DMS53 treated with DMSO at 0.1 percent for 48 hours (cell line): ENCODE results near the gene PTH1R.

Source experiments
- DNase-seq: peaks from one replicate; lab custom pipeline; 2025; ENCODE audit not compliant: unreplicated experiment; lab: John Stamatoyannopoulos, UW

The PTH1R gene

DNA sequence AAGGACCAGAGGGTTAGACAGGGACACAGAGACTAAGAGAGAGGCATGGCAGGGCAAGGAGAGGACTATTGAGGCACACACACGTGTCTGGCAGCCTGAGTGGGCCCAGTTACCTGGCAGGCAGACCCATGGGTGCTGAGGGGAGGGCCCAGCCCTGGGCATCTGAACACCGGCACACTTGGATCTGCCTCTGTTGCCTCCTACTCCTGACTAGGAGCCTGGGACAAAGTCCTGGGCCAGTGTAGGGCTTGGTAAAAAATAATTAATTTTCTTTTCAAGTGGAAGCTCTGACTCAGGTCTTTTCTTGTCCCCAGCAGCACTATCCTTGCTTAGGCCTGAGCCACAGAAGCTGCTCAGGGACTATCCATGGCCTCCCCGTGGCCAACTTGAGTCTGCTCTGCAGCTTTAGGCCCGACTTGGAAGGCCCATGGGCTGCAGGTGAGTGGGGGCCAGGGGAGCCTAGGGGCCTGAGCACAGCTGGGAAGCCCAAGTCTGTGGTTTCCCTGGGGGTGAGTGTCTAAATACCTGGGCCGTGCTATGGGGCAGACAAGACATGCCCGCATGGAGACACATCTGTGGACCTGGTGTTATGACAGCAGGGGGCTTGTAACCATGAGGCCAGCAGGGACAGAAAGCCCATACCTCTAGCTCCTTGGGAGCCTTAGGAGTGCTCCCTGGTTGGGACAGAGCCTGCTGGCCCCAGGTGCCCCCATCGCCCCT lies at the start of gene PTH1R:
Gene PTH1R (plus strand): TSS at position 316 of the 720 bp plus-strand sequence. CDS start 5,839 bp downstream, outside the sequence.
- DNase-seq: no peak

DNA sequence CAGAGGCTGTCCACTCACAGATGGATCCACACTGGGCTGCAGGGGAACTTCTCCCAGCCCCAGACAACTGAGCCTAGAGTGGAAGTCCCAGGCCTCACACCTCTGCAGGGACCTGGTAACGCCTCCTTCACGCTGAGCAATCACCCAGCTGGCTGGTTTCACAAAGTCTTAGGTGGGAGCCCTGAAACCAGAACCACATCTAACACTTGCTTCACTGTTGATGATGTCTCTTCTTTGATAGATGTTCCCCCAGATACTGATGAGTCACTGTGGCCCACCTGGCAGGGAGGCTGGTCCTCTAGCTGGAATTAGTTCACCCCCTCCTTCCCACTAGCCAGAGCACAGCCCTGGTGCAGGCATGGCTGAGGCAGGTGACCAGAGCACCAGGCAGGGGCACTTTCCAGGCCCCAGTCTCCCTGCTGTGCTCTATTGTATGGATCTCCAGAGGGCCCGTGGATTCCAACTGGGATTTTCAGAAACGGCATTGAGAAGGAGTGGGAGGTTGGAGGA lies 47.8 kb upstream of the PTH1R start:
- no peak for DNase-seq

DNA sequence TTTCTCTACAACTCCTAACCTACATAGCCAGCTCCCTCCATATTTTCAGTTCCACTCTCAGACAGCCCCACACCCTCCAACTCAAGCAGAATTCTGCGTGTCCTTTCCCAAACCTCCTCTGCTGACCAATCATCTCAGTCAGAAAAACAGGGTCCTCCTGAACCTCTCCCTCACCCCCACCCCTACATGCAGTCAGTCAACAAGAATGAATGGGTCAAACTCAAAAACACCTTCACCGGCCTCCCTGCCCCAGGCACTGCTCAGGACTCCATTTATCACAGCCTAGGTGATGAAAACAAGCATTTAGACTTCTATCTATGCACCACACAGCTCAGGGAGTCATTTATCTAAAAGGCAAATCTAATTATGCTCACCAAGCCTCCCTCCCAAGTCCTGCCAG lies 46.7 kb upstream of the PTH1R start:
- no peak for DNase-seq

DNA sequence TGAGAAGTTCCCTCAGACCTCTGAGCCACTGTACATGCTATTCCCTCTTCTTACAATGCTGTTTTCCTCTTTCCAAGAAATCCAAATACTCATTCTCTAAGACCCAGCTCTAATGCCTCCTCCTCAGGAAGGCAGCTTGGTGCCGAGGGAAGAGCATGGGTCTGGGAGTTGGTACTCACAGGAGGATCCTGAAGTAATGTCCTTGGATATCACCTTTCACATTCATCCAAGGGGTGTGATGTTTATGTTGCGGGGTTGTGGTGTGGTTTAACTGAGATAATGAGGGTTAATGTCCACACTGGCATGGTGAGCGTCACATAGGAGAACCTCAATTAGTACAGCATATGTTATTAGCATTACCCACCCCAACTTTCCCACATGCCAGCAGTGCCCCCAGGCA lies 46.2 kb upstream of the PTH1R start:
- no peak for DNase-seq

DNA sequence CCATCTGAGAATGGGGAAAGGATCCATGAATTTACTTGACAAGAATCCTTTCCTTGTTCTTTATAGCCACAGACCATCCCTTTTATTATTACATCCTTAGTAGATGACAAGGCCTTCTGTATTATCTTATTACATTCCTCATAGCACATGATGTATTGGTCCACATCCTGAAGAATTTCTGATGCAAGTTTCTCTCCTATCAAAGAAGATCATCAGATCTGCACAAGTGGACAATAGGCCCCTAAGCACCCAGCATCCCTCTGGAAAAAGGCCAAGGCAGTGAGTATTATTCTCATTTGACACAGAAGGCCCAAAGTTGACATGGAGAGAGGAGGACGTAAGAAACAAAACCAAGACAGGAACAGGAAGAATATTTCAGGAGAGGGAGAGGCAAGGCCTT lies 45.7 kb upstream of the PTH1R start:
- no peak for DNase-seq

DNA sequence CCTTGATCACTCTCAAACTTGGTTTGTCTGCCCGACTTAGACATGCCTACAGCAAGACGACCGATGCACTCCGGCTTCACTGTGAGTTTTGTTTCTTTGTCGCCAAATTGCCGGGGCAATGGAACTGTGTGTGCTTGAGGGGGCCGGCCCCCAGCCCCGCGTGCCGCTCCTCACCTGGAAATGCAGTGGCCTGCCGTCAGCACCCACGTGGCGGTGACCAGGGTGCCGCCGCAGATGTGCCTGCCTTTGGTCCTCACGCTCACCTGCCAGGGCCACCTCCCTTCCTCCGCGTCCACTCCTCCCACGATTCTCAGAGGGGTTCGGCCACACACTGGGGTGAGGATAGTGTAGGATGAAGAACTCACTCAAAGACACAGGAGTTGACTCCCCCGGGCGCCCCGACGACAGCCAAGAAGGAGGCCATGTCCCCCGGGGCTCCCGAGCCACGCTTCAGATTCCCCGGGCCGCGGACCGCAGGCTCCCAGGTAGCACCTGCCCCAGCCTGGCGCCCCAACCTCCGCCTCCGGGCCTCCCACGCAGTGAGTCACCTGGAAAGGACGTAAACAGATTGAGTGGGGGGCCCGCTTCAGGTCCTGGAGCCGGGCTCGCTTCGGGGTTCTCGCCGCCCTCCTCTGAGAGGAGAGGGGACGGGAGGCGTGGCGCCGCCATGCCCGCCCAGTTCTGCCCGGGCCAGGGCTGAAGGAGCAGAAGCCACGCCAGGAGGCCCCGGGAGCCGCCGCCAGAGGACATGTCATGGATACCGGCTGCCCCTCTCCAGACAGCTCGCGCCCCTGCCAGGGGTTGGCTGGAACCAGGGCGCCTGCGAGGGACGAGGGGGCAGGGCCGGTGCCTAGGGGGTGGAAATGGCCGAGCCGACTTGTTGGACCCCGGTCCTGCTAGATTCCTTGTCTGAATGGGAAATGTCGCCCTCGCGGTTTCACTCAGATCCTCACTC lies 43.9 kb upstream of the PTH1R start:
- DNase-seq: no peak

DNA sequence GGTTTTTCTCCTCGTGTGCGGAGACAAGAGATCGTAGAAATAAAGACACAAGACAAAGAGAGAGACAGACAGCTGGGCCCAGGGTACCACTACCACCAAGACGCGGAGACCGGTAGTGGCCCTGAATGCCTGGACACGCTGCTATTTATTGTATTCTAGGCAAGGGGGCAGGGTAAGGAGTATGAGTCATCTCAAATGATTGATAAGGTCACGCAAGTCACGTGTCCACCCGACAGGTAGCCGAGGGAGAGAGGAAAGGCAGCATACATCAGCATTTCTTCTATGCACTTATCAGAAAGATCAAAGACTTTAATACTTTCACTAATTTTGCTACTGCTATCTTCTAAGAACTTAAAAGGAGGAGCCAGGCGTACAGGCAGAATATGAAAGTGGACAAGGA lies 42.5 kb upstream of the PTH1R start:
- no peak for DNase-seq

DNA sequence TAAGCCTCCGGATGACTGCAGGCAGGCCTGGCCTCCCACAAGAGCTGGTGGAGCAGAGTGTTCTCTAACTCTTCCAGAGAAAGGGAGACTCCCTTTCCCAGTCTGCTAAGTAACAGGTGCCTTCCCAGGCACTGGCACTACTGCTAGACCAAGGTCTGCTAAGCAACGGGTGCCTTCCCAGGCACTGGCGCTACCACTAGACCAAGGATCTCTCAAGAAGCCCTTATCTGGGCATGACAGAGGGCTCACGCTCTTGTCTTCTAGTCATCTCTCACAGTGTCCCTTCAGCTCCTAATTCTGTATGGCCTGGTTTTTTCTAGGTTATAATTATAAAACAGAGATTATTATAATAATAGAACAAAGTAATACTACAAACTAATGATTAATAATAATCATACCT lies 42.0 kb upstream of the PTH1R start:
- no peak for DNase-seq

DNA sequence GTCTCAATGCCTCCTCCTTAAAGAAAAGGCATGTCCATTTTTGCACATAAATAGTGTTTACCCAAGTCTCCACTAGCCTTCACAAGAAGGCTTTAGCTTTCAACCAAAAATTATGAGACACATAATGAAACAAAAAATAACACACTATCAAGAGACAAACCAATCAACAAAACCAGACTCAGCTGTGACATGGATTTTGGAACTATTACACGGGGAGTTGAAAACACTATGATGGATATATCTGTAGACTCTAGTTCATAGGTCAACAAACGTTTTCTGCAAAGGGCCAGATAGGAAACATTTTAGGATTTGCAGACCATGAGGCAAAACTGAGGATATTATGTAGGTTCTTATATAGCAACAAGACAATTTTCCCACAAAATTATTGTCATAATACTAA lies 39.2 kb upstream of the PTH1R start:
- DNase-seq: no peak

DNA sequence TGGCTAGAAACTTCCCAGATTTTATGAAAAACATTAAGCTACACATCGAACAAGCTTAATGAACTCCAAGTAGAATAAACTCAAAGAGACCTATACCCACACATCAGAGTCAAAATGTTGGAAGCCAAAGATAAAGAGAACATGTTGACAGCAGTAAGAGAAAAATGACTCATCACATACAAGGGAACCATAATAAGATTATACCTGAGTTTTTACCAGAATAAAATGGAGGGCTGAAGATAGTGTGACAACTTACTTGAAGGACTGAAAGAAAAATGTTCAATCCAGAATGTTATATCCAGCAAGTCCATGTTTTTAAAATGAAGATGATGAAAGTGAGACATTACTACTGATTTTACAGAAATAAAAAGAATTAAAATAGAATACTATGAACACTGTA lies 37.0 kb upstream of the PTH1R start:
- no peak for DNase-seq

DNA sequence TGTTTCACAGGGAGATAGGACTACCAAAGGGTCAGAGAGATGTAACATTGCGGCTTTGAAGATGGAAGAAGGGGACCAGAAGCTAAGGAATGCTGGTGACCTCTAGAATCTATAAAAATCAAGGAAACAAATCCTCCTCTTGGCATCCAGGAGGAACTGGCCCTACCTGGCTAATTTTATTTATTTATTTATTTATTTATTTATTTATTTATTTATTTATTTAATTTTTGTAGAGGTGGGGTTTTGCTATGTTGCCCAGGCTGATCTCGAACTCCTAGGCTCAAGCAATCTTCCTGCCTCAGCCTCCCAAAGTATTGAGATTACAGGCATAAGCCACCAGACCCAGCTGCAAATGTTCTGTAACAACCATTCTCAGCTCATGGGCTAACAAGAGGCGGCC lies 34.0 kb upstream of the PTH1R start:
- DNase-seq: no peak

DNA sequence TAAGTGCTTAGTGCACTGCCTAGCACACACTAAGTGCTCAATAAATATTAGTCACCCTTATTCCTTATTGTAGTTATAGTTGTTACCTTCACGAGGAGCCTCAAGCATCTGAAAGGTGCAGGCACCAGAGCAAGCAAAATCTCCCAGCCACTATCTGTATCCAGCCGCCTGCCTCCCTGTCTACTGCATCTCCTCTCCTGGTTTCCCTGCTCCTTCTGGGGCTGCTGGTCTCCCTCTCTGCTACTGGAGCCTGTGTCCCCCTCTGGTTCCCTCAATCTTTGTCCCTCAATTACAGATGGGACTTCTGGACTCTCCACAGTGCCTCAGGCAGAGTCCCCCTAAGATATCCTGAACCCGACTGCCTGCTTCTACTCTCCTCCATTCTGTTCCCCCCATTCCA lies 33.1 kb upstream of the PTH1R start:
- DNase-seq: no peak

DNA sequence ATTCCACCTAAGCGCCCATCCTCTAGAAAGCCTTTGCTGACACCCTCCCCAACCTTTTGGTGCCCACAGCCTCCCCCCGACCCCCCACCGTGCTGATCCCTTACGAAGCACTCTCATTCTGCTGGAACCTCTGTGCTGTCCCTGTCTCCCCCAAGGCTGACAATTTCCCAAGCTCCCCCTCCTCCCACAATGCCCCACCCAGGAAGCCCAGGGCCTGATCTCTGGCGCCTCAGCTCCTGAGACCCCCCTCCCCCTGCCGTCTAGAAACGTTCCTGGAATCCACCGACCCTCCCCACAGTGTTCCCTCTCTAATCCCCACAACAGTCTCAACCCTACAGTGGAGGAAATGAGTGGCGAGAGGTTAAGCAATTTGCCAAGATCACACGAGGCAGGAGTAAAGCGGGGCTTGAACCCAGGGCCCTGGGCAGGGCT lies 32.6 kb upstream of the PTH1R start:
- DNase-seq: no peak

DNA sequence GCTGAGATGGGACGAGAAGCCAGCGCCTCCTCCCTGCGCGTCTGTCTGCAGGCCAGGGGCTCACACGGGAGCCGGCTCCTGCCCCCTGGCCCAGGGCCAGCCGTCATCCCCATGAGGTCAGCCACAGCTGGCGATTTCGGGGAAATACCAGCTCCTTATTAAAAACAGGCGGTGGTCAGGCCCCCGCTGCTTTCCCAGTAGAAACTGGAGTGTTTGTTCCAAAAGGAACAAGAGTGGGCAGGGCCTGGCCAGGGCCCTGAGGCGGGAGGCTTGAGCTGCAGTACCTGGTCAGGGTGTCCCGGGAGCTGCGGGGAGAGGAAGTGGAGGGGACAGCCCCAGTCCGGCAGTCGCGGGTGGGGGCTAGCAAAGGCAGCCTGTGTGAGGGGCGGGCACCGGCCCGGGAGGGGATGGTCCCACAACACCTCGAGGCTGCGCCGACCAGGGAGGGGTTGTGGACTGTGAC lies 32.1 kb upstream of the PTH1R start:
- peak; percentile 9 for DNase-seq

DNA sequence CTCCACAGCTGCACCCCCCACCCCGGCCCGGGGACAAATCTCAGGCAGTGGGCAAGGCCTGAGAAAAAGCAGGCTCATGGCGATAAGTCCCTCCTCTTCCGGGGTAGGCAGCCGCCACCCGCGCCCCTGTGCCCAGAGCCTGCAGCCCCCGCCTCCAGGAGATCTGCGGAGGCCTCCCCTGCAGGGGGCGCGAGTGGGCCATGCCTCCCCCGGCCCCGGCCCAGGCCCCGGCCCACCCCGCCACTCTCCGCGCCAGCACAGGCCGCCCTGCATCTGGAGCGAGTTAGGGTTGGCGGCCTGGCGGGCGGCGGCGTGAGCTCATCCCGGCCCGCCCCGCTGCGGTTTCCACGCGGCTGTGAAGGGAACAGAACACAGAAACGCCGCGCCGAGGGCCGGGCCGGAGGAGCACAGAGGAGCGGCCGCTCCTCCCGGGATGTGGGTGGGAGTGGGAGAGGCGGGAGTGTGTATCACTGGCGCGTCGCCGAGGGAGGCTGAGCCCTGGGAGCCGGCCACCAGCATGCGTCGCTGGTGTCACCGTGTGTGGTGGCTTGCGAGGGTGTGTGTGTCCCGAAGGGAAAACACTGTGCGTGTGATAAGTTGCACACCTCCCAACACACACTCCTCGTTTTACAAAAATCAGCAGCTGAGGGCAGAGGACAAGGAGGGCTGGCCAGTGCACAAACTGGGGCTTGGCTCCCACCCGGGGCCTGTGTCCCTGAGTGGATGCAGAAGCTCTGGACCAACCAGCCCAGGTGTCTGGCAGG lies 31.5 kb upstream of the PTH1R start:
- DNase-seq: peak; percentile 3

DNA sequence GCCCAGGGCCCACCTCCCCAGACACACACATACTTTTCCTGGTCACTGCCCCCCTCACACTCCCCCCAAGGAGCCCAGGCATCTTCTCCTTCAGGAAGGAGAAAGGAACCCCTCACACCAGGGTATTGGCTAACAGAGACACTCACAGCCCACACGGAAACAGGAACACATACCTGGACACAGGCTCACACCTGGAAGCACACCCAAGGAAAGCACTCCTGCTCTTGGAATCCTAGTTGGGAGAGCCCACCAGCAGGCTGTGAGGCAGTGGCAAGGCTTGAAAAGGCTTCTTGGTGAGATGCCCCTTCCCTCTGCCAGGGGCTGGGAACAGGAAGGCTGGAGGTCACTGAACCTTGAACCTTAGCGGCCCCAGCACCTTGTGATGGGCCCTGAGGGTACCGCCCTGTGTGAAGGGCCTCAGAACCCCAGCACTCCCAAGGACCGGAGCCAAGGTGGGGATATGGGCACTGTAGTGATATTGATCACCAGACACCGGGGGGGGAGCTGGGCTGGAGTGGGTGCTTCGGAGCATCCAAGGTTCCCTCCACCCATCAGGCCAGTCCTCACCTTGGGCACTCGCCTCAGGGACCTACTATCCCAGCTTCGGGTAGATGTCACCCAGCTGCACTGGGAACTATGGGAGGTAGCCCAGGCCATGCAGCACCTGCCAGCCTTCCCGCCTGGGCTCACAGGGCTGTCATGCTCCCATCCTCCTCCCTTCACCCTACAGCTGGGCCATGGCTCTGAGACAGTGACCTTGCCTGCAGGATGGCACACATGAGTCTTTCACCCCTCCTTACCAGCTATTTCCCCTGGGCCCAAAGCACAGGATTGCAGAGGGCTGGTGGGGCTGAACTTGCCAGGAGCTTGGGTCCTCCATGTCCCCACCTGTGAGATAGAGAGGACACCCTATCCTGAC lies 30.6 kb upstream of the PTH1R start:
- DNase-seq: no peak

DNA sequence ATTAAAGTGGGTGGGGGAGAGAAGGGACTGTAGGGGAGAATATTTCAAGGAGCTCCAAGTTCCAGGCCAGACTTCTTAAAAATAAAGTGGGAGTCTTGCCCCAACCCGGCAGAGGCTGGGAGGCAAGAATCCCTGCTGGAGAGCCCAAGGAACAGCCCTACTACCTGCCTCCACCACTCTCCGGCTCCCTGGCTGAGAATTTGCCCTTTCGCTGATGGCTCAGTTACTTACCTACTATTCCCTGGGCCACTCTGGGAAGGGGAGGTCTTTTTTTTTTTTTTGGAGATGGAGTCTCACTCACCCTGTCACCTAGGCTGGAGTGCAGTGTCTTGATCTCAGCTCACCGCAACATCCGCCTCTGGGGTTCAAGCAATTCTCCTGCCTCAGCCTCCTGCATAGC lies 29.8 kb upstream of the PTH1R start:
- no peak for DNase-seq

DNA sequence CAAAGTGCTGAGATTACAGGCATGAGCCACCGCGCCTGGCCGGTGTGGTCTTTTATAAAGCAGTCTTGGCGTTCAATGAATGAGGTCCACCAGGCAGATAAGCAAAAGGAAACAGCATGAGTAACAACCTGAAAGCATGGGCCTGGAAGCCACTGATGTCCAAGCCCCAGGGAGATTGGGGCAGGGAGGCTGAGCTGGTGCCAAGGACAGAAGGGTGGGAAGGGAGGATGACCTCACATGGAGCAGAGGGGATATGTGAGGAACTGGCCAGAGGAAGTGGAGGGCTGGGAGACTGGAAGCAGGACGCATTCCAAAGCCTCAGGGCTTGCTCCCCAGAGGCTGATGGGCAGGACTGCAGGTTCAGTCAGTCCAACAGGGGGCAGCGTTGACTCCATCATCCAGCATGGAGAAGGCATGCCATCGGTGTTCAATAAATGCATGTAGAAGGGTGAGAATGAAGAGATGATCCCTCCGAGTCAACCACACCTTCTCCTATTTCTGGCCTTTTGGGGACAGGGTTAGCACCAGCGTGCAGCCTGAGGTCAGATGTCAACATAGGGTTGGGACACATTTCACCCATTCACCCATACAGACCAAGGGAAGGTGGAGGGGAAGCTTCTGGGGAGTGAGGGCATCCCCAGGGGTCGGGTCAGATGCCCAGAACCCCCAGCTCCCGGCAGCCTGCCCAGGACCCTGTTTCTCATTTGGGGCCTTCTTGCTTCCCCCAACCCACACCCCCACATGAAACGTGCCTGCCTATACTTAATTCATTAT lies 29.1 kb upstream of the PTH1R start:
- DNase-seq: no peak

DNA sequence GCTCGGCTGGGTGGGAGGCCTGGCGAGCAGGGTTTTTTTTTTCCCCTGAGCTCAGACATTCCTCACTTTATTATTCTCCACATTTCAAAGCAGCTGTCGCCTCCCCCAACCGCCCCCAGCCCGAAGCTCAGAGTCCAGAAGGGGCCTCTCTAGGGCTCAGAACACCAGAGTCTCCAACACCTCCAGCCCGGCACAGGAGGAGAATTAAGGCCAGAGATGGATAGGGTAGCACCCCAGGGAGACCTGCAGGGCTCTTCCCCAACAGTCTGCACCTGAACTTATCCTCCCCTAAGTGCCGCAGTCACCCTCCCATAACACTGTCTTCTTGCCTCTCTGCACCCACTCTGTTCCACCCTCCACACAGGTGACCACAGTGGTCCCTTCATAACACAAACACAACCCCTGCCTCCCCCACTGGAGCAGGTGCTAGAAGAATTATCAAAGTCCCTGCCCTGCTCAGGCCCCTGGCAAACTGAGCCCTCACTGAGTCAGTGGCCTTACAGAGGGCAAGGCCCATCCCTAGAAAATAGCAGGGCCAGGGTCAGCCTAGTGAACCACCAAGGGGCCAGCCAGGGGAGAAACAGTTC lies 28.4 kb upstream of the PTH1R start:
- no peak for DNase-seq
